HG03354 (cell line): ENCODE data around the gene MARK1.
A peak's percentile ranks its signal among the peaks of the same experiment; 100 is the strongest.

Source experiments
- ATAC-seq: cut with Tn5 transposase; IDR thresholded peaks from one replicate; pipeline ENCODE4 v1.9.1; 2021; ENCODE audit warnings: mild to moderate bottlenecking; ENCODE audit not compliant: unreplicated experiment, poor library complexity, severe bottlenecking

The MARK1 gene

GRCh38 chr1:220527279-220527907 lies 543 bp upstream of the MARK1 start:
- no peak for ATAC-seq

DNA sequence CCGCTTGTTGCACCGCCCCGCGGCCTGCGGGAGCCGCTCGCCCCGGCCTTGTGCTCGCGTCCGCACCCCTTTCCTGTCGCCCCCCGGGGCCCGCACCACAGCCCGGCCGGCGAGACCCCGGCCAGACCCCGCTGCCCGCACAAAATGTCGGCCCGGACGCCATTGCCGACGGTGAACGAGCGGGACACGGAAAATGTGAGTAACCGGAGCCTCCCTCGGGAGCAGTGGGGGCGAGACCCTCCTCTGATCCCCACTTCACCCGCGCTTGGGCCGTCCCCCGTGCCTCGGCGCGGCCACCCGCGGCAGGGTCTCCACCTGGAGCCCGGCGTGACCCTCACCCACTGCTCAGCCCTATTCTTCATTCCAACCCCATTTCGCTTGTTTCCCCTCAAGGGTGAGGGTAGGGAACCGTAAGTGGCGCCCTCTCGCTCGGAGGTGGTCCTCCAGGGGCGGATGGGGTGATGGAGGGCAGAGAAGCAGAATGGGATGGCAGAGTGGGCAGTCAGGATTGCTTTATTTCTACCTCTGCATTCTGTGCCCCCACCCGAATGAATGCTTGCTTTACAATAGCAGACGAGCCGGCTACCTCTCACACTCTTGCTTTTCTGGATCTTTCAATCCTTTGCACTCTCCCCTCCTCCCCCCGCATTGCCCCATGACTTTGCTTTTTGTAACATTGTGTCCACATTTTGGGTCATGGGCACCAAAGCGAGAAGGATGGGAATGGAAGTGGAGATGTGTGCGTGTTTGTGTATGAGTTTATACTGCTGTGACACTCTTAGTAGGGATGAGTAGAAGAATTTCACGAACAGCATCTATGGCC lies 954 bp downstream of the MARK1 start:
- peak; percentile 5 for ATAC-seq

DNA sequence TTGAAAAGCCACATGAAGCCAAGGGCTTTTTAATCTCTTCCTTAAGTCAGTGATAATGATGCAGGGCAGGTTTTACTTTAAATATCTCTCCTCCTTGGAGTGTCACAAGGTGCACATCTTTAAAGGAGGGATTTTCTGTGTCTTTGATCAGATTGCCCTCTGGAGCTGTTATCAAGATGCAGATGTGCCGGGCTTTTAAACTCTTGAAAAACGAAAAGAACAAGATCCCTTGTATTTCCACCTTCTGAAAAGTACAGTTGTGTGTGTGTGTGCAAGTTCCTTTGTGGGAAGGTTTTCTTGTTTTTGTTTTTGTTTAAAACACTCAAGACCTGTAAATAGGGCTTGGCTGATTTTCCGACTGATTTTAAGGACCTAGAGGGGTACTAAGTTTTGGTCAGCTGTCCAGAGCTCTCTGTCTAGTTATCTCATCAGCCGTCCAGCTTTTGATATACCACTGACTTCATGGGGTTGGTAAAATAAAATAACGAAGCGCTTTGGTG lies 1.6 kb downstream of the MARK1 start:
- no peak for ATAC-seq

- ATAC-seq = no peak
Measured at GRCh38 chr1:220533504-220534109, 5.7 kb downstream of the MARK1 start.

GRCh38 chr1:220544901-220545303 lies 17.0 kb downstream of the MARK1 start:
- ATAC-seq = no peak

- no peak for ATAC-seq
Measured at GRCh38 chr1:220550811-220551399, 23.0 kb downstream of the MARK1 start.

DNA sequence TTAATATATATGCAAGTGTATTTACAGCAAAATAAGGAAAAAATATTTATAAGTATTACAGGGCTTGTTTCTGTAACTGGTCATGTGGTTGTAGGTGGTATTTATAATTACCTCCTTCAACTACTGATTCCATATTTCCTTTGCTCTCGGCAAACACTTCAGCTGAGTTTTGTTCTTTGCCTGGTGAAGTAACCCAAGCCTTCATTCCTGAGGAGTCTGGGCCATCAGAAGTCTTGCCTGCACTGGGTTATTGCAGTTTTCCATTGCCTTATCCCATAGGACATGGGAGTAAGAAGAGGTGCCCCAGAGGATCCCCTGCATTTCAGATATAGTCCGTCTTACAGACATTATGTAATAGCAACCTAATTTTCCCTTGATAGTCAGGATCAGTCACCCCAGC lies 23.8 kb downstream of the MARK1 start:
- no peak for ATAC-seq

DNA sequence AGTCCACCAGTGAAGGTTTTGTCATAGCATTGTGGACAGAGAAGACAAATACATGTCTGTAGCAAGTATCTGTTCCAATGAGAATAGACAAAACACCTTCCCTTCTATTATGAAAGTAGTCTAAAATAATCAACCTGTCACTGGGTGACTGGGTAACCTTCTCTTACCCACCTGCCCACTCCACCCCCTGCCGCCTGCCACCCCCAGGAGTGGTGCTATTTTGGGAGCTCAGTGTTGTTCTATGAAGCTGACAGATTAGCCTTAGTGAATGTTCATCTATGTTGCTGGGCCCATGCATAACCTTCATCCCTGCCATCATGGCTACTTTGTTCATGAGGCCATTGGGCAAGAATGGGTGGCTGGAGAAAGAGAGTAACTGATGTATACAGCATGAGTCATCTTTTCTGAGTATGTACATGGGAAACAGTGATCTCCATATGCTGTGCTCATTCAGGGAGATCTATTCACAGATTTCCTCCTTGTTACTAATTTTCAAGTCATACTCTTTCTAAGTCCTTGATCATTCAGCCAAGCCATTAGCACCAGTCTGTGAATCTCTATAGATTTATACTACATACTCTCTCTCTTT lies 24.8 kb downstream of the MARK1 start:
- no peak for ATAC-seq

DNA sequence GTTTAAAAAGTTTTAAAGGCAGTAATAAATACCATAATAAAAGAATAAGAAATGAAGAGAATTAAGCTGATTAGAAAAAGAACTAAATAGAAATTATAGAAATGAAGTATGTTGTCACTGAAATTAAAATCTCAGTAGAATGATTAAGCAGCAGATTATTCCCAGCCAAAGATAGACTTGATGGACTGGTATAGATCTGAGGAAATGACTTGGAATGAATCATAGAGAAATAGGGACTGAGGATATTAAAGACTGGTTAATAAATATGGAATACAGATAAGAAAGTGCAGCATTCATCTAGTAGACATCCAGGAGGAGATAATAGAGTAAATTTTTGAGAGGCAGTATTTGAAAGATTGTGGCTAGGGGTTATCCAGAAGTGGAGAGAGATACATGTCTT lies 28.7 kb downstream of the MARK1 start:
- no peak for ATAC-seq

- ATAC-seq = no peak
Measured at GRCh38 chr1:220563564-220563963, 35.6 kb downstream of the MARK1 start.

DNA sequence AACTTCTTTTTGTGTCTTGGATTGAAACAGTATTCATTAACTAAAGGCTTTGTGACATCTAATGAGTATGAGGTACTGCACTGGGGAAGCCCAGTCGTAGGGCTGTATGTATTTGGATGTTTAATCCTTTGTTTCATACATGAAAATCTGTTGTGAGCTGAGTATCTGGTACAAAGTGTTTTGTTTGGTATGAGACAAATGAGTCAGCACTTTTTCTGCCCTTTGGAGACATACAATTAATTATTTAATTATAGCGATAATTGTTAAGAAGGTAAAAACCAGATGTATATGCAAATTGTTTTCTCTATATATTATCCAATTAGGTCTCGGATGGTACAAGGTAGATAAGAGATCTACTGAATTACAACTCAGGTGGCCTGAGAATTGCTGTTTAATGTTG lies 36.3 kb downstream of the MARK1 start:
- no peak for ATAC-seq

DNA sequence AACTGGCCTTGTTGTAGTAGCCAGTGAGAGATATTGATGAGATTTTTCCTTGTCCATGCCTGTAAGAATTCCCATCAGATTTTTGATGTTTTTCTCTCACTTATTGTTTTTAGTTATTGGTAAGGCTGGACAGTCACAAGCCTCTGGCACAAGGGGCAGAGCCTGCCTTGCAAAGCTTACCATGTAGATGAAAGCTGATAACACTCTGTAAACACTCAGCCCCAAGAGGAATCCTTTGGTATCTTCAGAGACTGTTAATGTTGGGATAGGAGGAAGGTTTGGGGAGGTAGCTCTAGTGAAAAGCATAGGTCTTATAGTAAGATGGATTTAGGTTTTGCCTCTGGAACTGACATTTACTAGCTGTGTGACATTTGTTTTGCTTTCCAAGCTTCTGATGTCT lies 37.7 kb downstream of the MARK1 start:
- no peak for ATAC-seq

DNA sequence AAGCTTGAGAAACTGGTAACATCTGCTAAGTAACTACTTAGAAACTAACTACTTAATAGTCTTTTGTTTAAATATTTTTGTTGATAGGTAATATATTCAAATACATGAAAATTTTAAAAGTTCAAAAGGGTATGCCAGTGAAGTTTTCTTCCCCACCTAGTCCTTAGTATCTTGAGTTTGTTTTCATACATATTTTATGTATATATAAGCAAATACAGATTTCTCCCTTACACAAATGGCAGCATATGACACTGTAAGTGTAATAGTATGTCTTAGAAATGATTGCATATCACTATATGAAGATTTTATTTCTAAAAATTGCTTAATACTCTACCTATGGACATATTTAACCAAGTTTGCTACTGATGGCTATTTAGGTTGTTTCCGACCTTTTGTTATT lies 38.9 kb downstream of the MARK1 start:
- ATAC-seq = no peak

DNA sequence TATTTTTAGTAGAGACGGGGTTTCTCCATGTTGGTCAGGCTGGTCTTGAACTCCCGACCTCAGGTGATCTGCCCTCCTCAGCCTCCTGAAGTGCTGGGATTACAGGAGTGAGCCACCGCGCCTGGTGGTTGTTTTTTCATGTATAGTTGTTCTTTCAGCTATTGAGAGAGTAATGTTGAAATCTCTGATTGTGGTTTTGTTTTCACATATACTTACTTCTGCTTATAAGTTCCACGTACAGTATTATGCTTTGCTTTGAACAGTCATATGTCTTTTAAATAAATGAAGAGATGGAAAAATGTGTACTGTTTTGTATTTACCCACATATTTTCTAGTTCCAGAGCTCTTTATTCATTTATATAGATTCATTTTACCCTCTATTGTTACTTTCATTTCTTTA lies 44.5 kb downstream of the MARK1 start:
- ATAC-seq = no peak

DNA sequence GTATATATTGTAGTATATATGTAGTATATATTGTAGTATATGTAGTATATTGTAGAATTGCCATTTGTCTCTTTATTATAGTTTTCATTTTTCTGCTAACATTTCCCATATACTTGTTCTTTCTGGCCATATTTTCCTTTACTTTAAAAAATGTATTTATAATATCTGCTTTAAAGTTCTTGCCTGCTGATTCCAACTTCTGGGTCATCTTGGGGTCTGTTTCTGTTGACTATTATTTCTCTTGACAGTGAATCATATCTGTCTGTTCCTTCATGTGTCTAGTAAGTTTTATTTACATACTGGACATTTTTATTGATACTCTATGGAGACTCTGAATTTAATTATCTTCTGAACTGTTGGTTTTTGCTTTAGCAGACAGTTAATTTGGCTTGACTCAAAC lies 45.9 kb downstream of the MARK1 start:
- ATAC-seq = no peak

DNA sequence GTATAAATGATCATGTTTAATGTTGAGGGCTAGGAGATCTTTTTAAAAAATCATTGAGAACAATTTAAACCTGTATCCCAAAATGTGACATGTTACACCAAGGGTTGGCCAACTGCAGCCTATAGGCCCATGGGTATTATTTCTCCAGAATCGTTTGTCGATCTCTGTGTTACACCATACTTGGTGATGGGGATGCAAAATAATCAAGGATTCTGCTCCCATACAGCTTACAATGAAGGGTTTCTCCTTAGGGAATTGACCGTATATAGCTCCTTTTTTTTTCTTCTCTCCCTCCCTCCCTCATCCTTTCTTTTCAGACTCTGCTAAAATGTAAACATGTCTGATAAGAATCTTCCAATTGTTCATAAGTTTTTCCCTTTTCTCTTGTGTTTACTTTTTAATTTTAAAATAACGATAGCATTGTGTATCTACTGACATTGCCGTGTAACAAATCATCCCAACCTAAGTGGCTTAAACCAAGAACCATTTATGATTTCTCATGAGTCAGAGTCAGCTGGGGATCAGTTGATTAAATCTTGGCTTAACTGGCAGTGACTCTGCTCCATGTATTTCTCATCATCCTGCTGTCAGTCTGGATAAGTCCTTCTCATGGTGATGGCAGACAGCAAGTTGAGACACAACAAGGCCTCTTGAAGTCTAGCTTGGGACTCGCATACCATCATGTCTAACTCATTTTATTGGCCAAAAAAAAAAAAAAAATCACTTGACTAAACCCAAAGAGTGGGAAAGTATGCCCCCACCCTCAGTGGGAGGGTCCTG lies 48.0 kb downstream of the MARK1 start:
- no peak for ATAC-seq

DNA sequence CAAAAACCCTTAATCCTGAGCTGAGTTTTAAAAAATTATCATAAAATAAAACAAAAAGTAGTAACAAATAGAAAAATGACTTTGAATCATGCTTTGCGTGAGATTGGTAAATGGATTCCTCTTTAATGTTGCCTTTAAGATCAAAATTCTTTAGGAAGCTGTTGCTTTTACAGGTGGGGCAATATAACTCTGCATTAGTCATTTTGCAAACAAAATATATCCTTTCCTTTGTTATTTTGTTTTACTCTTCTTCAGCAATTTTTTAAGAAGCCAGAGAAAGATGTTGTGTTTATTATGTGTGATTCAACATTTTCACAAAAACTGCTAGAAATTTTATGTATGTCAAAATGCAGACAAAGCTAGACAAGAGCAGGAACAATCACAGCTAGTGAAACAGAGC lies 50.0 kb downstream of the MARK1 start:
- no peak for ATAC-seq

DNA sequence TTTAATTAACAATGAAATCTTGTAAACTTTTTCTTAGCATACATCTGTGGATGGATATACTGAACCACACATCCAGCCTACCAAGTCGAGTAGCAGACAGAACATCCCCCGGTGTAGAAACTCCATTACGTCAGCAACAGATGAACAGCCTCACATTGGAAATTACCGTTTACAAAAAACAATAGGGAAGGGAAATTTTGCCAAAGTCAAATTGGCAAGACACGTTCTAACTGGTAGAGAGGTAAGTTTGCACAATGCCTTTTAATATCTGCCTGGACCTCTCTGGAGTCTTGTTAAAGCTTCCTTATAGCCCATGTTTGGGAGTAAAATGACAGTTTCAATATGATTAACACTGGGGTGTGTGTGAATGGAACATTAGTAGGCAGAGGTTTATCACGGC lies 51.4 kb downstream of the MARK1 start:
- no peak for ATAC-seq

DNA sequence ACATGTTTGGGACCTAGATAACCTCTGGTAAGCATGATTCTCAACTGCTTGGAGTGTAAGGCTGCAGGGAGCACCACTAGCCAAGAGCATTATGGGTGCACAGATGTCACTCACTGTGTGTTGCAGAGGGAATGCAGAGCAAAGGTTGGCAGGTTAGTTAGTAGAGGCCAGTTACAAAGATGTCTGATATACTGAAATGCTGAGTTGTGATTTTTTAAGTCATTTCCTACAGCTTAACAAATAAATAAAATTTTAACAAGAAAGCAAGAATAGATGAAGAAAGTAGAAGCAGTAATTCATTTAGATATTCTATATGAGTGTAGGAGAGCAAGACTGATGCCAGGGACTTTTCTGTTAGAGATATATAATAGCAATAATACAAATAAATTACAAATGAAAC lies 64.8 kb downstream of the MARK1 start:
- no peak for ATAC-seq

GRCh38 chr1:220594356-220594755 lies 66.4 kb downstream of the MARK1 start:
- no peak for ATAC-seq
